ENCODE measurements around the gene PPCS.

GRCh38 chr1:42504535-42505128 is 48.3 kb downstream of the PPCS start:
- TF ChIP-seq NFYB (CRISPR knock-in tag; conservative IDR thresholded peaks at IDR 0.05; ENCODE audit: low read depth) (no peak), CREB1 (CRISPR knock-in tag; IDR thresholded peaks at IDR 0.05) (no peak), ZNF138 (CRISPR knock-in tag; conservative IDR thresholded peaks at IDR 0.05) (no peak)
- TF ChIP-seq, protein P1, sequence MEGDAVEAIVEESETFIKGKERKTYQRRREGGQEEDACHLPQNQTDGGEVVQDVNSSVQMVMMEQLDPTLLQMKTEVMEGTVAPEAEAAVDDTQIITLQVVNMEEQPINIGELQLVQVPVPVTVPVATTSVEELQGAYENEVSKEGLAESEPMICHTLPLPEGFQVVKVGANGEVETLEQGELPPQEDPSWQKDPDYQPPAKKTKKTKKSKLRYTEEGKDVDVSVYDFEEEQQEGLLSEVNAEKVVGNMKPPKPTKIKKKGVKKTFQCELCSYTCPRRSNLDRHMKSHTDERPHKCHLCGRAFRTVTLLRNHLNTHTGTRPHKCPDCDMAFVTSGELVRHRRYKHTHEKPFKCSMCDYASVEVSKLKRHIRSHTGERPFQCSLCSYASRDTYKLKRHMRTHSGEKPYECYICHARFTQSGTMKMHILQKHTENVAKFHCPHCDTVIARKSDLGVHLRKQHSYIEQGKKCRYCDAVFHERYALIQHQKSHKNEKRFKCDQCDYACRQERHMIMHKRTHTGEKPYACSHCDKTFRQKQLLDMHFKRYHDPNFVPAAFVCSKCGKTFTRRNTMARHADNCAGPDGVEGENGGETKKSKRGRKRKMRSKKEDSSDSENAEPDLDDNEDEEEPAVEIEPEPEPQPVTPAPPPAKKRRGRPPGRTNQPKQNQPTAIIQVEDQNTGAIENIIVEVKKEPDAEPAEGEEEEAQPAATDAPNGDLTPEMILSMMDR (IDR thresholded peaks at IDR 0.05), result no peak

Data from WTC11 (cell line).